ENCODE measurements around the gene SZT2. TPM values are rescaled to one million over a fixed set of nuclear protein-coding genes. Genes with fewer than 3 reads are reported as not detected.

The SZT2 gene
- total and polyA plus RNA-seq, 2 of the 4 experiments (the other 2 are of a cell fraction): 9.5 to 14.3 TPM

DNA sequence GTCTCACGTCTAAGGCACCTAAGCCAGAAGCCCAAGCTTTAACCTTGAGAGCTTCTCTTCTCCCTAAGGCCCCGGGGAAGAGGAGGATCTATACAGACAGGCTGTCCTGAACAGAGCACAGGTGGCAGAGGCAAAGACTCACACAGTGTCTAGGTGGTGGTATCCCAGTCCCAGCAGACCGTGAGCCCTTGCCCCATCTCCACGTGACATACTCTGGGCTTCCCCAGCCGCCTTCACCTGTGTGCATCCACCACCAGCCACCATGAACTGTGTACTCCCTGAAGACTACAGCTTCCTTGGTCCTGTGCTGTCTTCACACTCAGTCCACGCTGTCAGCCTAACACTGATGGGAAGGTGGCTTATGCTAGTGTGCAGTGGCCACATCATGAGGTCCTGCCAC, 31.7 kb downstream of the SZT2 start:
- H3K27ac ChIP-seq (ENCODE audit: insufficient read depth, low read length): no peak overlapping the region
- H2BK120ac ChIP-seq (ENCODE audit: low read depth, low read length): no peak overlapping the region
- H3K23ac ChIP-seq (ENCODE audit: low read depth, low read length): no peak overlapping the region
- no peak overlapping the region for H3K4ac ChIP-seq (ENCODE audit: low read depth, low read length)
- no peak overlapping the region for H3K14ac ChIP-seq (replicated peaks; ENCODE audit: low read depth, low read length)
- no peak overlapping the region for H4K91ac ChIP-seq (ENCODE audit: insufficient read depth, low read depth, low read length)
- no peak overlapping the region for H3K4me3 ChIP-seq (ENCODE audit: insufficient read depth, low read depth, low read length)
- ATAC-seq (ENCODE audit: low read depth) (no peak), DNase-seq (no peak)
- peaks cover 0 to 4% of the 10 kb centered on the region in 2 experiments; a peak in 1 of 4 replicates for H3K79me1 ChIP-seq (ENCODE audit: low read depth in 1 of 2, low read length in 2 of 2)
- H2AK9ac ChIP-seq (replicated peaks; ENCODE audit: low read depth, low read length, poor library complexity): peak overlapping the region; percentile 39
- H2BK20ac ChIP-seq (ENCODE audit: low read depth, low read length): no peak overlapping the region
- no peak overlapping the region for H3K56ac ChIP-seq (ENCODE audit: extremely low read depth, insufficient read depth, low read length)
- H4K8ac ChIP-seq (ENCODE audit: low read depth in 2 of 2, low read length in 2 of 2): no peak overlapping the region
- no peak overlapping the region for H3K9ac ChIP-seq (ENCODE audit: low read depth, low read length)
- POLR2A ChIA-PET (ENCODE audit: unreplicated experiment): no interaction called here
- WGBS, 2 experiments (ENCODE audit: extremely low coverage in 2 of 2, insufficient read length in 1 of 2): 100% methylated on average over 1 of the region's 6 CpGs; no CpG with 5 or more reads in 1 of the 2 experiments
- H3K27me3 ChIP-seq (ENCODE audit: control insufficient read depth, insufficient read depth, low read length): no peaks in the 10 kb centered on the region
- no peak overlapping the region for H4K5ac ChIP-seq (ENCODE audit: low read depth, low read length)
- dilution Hi-C loops (cut with HindIII; ENCODE audit: low sequenced_read_pairs, unreplicated experiment) (no loop called here), in situ Hi-C loops (cut with MboI; ENCODE audit: low sequenced_read_pairs) (loop anchor here (25.0 kb wide), 1 partner anchor 509 kb away; no protein-coding TSS in a partner anchor), intact Hi-C loops (cut with micrococcal nuclease) (no loop called here)
- no peak overlapping the region for H2AFZ ChIP-seq (replicated peaks; ENCODE audit: low read length, poor library complexity)
- BruUV-seq (replicated peaks): no TSS peak
- peaks cover 14% of the 10 kb centered on the region; the same call in 1 of the 2 replicates for H3K9me1 ChIP-seq (ENCODE audit: insufficient read depth, low read length)
- H2BK5ac ChIP-seq (ENCODE audit: low read depth, low read length, poor library complexity, severe bottlenecking): no peak overlapping the region
- no peak overlapping the region for H2AK5ac ChIP-seq (ENCODE audit: low read depth, low read length)
- no peaks in the 10 kb centered on the region for H3K4me1 ChIP-seq (ENCODE audit: control insufficient read depth, insufficient read depth, low read length)
- CTCF ChIA-PET: no interaction called here
- no peak overlapping the region for H3K4me2 ChIP-seq (ENCODE audit: low read depth, low read length)
- no peak overlapping the region for H3K18ac ChIP-seq (ENCODE audit: low read depth, low read length)
- no peaks in the 10 kb centered on the region; the same call in 1 of the 2 replicates for H4K20me1 ChIP-seq (ENCODE audit: insufficient read depth, low read length)
- no peak overlapping the region for H2BK15ac ChIP-seq (ENCODE audit: low read depth, low read length)
- TF ChIP-seq SMC3 (IDR thresholded peaks at IDR 0.05; ENCODE audit: low read depth, low read length) (no peak), BHLHE40 (IDR thresholded peaks at IDR 0.05; ENCODE audit: low read depth, low read length) (no peak), POLR2A (IDR thresholded peaks at IDR 0.05; ENCODE audit: low read depth, low read length) (no peak), FOS (IDR thresholded peaks at IDR 0.05; ENCODE audit: low read depth, low read length) (no peak), MAFK (IDR thresholded peaks at IDR 0.05; ENCODE audit: low read depth, low read length) (no peak)
- H3K36me3 ChIP-seq (ENCODE audit: control insufficient read depth, insufficient read depth, low read length): peaks cover 83% of the 10 kb centered on the region
- no peaks in the 10 kb centered on the region for H3K9me3 ChIP-seq (ENCODE audit: control insufficient read depth, insufficient read depth, low read length)
